ENCODE data around the gene CCDC83. TPM values are rescaled to one million over a fixed set of nuclear protein-coding genes. Genes with fewer than 3 reads are reported as not detected.

Gene CCDC83
- polyA plus RNA-seq, 1 of the 3 experiments (the other 2 are of a cell fraction): not detected

GRCh38 chr11:85819441-85819840 lies 35.7 kb upstream of the CCDC83 start:
- Histone ChIP-seq H3K36me3 (replicated peaks in 1 of 2; ENCODE audit: control insufficient read depth in 1 of 2, insufficient read depth in 2 of 2, low read length in 1 of 2) (no peaks in the 10 kb centered on the region), H3K4me1 (ENCODE audit: control insufficient read depth in 1 of 2, insufficient read depth in 2 of 2, low read depth in 1 of 2, low read length in 1 of 2) (peaks cover 0 to 20% of the 10 kb centered on the region in 2 experiments; a peak in 2 of 4 replicates), H3K27me3 (ENCODE audit: insufficient read depth) (no peaks in the 10 kb centered on the region), H3K27ac (ENCODE audit: low read depth in 2 of 2, low read length in 1 of 2) (no peak overlapping the region), H3K79me2 (ENCODE audit: insufficient read depth) (no peaks in the 10 kb centered on the region), H3K4me2 (no peak overlapping the region), H3K9me3 (no peaks in the 10 kb centered on the region), H3K9ac (no peak overlapping the region), H2AFZ (ENCODE audit: low read depth) (no peak overlapping the region), H3F3A (replicated peaks; ENCODE audit: insufficient read depth) (peaks cover 24% of the 10 kb centered on the region), H4K20me1 (ENCODE audit: insufficient read depth) (no peaks in the 10 kb centered on the region), H3K4me3 (ENCODE audit: low read depth in 2 of 2, low read length in 1 of 2) (no peak overlapping the region), H3K9me2 (no peaks in the 10 kb centered on the region)
- no peak for DNase-seq
- CTCF ChIA-PET: no interaction called here
- POLR2A ChIA-PET: no interaction called here
- TF ChIP-seq, protein P1, sequence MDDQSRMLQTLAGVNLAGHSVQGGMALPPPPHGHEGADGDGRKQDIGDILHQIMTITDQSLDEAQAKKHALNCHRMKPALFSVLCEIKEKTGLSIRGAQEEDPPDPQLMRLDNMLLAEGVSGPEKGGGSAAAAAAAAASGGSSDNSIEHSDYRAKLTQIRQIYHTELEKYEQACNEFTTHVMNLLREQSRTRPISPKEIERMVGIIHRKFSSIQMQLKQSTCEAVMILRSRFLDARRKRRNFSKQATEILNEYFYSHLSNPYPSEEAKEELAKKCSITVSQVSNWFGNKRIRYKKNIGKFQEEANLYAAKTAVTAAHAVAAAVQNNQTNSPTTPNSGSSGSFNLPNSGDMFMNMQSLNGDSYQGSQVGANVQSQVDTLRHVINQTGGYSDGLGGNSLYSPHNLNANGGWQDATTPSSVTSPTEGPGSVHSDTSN (IDR thresholded peaks at IDR 0.05): no peak
- TF ChIP-seq SMC3 (IDR thresholded peaks at IDR 0.05; ENCODE audit: low read depth, low read length) (no peak), EP300 (IDR thresholded peaks at IDR 0.05; ENCODE audit: borderline replicate concordance in 1 of 2, low read depth in 1 of 2, low read length in 1 of 2) (no peak), CTCF (IDR thresholded peaks at IDR 0.05) (no peak), RFX5 (IDR thresholded peaks at IDR 0.05; ENCODE audit: low read length) (no peak), ZBTB33 (IDR thresholded peaks at IDR 0.05; ENCODE audit: borderline replicate concordance, low read depth) (no peak), FOSL2 (IDR thresholded peaks at IDR 0.05; ENCODE audit: borderline replicate concordance, low read depth) (no peak), TAF1 (IDR thresholded peaks at IDR 0.05; ENCODE audit: borderline replicate concordance, low read depth, low read length) (no peak)
- TF ChIP-seq, protein P2, sequence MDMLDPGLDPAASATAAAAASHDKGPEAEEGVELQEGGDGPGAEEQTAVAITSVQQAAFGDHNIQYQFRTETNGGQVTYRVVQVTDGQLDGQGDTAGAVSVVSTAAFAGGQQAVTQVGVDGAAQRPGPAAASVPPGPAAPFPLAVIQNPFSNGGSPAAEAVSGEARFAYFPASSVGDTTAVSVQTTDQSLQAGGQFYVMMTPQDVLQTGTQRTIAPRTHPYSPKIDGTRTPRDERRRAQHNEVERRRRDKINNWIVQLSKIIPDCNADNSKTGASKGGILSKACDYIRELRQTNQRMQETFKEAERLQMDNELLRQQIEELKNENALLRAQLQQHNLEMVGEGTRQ (IDR thresholded peaks at IDR 0.05; ENCODE audit: borderline replicate concordance, low read depth, low read length): no peak
- TF ChIP-seq, protein P3, sequence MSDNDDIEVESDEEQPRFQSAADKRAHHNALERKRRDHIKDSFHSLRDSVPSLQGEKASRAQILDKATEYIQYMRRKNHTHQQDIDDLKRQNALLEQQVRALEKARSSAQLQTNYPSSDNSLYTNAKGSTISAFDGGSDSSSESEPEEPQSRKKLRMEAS (IDR thresholded peaks at IDR 0.05; ENCODE audit: low read depth): no peak

DNA sequence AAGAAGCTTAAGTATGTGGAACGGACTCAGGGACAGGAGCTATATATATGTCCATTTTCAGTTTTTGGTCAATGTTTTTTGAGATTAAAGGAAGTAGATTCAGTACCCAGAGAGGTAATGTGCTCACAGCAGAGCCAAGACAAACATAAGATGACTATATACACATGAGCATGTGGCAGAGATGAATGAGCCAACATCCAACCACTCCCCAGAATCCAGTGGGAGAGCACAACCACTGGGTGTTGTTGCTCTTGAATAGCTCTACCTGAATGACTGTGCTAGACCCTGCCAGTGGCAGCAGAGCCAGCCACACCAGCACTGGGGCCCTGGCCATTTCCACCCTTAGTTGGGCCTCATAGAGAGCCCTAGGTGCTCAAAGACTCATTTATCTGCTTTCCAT lies 33.5 kb upstream of the CCDC83 start:
- H4K20me1 ChIP-seq (ENCODE audit: insufficient read depth): no peaks in the 10 kb centered on the region
- no peak for TF ChIP-seq ELF1 (IDR thresholded peaks at IDR 0.05)
- TF ChIP-seq FOXM1 (IDR thresholded peaks at IDR 0.05; ENCODE audit: low read depth): no peak
- peak; percentile 71; the same call in 1 of the 2 replicates for TF ChIP-seq NFIC (IDR thresholded peaks at IDR 0.05; ENCODE audit: borderline replicate concordance)
- no peak for TF ChIP-seq FOXJ3 (CRISPR knock-in tag; IDR thresholded peaks at IDR 0.05)
- TF ChIP-seq, protein P1 (IDR thresholded peaks at IDR 0.05): peak; percentile 80
- no peak for TF ChIP-seq EZH2phosphoT487 (IDR thresholded peaks at IDR 0.05; ENCODE audit: borderline replicate concordance, low read depth)
- TF ChIP-seq TCF12 (IDR thresholded peaks at IDR 0.05): peak; percentile 42; the same call in 1 of the 2 replicates
- no peak for TF ChIP-seq SMC3 (IDR thresholded peaks at IDR 0.05; ENCODE audit: low read depth, low read length)
- TF ChIP-seq TEAD4 (IDR thresholded peaks at IDR 0.05; ENCODE audit: borderline replicate concordance, insufficient read depth): no peak
- TF ChIP-seq ZBTB33 (IDR thresholded peaks at IDR 0.05; ENCODE audit: borderline replicate concordance, low read depth): no peak
- no peak for TF ChIP-seq RAD21 (IDR thresholded peaks at IDR 0.05; ENCODE audit: low read length)
- H3K27me3 ChIP-seq (ENCODE audit: insufficient read depth): no peaks in the 10 kb centered on the region
- H3K36me3 ChIP-seq (replicated peaks in 1 of 2; ENCODE audit: control insufficient read depth in 1 of 2, insufficient read depth in 2 of 2, low read length in 1 of 2): no peaks in the 10 kb centered on the region
- H3K9me2 ChIP-seq: no peaks in the 10 kb centered on the region
- POLR2A ChIA-PET: no interaction called here
- peak overlapping the region in 1 of 2 experiments; percentile 4; a peak in 1 of 4 replicates for H3K27ac ChIP-seq (ENCODE audit: low read depth in 2 of 2, low read length in 1 of 2)
- H3K4me3 ChIP-seq (ENCODE audit: low read depth in 2 of 2, low read length in 1 of 2): no peak overlapping the region
- no peaks in the 10 kb centered on the region for H3K79me2 ChIP-seq (ENCODE audit: insufficient read depth)
- no peak overlapping the region for H3K9ac ChIP-seq
- DNase-seq: no peak
- CTCF ChIA-PET: no interaction called here
- 78% methylated on average over 1 of the region's 1 CpG for WGBS (ENCODE audit: low lambda C conversion rate)
- H3K9me3 ChIP-seq: no peaks in the 10 kb centered on the region
- H3K4me2 ChIP-seq: 0 out of 2 replicates have a peak overlapping the region, but pooled peaks have one; percentile 25
- H3F3A ChIP-seq (replicated peaks; ENCODE audit: insufficient read depth): peaks cover 6% of the 10 kb centered on the region
- no peak overlapping the region for H2AFZ ChIP-seq (ENCODE audit: low read depth)
- H3K4me1 ChIP-seq (ENCODE audit: control insufficient read depth in 1 of 2, insufficient read depth in 2 of 2, low read depth in 1 of 2, low read length in 1 of 2): peaks cover 8 to 20% of the 10 kb centered on the region in 2 experiments
